Measurements from ENCODE around the gene YBX2. TPM values are rescaled to one million over a fixed set of nuclear protein-coding genes. Genes with fewer than 3 reads are reported as not detected.

YBX2 gene
- total RNA-seq, 1 experiment from 2014 or later: 0.24 TPM

DNA sequence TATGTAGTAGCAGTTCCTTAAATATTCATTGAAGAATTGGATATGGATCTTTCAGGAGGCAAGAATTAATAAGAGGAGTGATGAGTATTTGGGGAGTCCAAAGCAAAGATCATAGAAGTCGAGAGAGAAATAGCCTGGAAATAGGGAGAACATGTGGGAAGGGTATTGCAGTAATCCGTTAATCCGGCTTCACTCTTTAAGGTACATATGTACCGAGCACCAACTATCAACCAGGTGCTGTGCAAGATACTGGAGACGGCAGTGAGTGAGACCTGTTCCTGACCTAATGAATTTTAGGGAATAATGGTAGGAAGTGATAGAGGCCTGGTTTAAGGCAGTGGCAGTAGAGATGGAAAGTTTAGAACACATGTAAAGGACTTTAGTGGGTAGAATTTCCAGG, 41.4 kb downstream of the YBX2 start:
- peaks cover 82% of the 10 kb centered on the region for H3K36me3 Mint-ChIP-seq (ENCODE audit: insufficient read depth, unreplicated experiment)
- intact Hi-C loops (cut with micrococcal nuclease; ENCODE audit: unreplicated experiment): no loop called here
- TSS peak; percentile 64 for BruUV-seq (replicated peaks)
- peak overlapping the region; percentile 82 for H3K27ac Mint-ChIP-seq (ENCODE audit: unreplicated experiment)
- CTCF ChIA-PET: no interaction called here
- H3K4me1 Mint-ChIP-seq (ENCODE audit: low read depth, unreplicated experiment): peaks cover 27% of the 10 kb centered on the region
- H3K27me3 Mint-ChIP-seq (ENCODE audit: unreplicated experiment): no peaks in the 10 kb centered on the region
- TF ChIP-seq, protein P1, sequence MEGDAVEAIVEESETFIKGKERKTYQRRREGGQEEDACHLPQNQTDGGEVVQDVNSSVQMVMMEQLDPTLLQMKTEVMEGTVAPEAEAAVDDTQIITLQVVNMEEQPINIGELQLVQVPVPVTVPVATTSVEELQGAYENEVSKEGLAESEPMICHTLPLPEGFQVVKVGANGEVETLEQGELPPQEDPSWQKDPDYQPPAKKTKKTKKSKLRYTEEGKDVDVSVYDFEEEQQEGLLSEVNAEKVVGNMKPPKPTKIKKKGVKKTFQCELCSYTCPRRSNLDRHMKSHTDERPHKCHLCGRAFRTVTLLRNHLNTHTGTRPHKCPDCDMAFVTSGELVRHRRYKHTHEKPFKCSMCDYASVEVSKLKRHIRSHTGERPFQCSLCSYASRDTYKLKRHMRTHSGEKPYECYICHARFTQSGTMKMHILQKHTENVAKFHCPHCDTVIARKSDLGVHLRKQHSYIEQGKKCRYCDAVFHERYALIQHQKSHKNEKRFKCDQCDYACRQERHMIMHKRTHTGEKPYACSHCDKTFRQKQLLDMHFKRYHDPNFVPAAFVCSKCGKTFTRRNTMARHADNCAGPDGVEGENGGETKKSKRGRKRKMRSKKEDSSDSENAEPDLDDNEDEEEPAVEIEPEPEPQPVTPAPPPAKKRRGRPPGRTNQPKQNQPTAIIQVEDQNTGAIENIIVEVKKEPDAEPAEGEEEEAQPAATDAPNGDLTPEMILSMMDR (IDR thresholded peaks at IDR 0.05; ENCODE audit: unreplicated experiment): no peak
- DNase-seq: no peak
- H3K9me3 Mint-ChIP-seq (ENCODE audit: low read depth, unreplicated experiment): no peaks in the 10 kb centered on the region
- peak overlapping the region; percentile 73 for H3K4me3 Mint-ChIP-seq (ENCODE audit: low read depth, unreplicated experiment)

DNA sequence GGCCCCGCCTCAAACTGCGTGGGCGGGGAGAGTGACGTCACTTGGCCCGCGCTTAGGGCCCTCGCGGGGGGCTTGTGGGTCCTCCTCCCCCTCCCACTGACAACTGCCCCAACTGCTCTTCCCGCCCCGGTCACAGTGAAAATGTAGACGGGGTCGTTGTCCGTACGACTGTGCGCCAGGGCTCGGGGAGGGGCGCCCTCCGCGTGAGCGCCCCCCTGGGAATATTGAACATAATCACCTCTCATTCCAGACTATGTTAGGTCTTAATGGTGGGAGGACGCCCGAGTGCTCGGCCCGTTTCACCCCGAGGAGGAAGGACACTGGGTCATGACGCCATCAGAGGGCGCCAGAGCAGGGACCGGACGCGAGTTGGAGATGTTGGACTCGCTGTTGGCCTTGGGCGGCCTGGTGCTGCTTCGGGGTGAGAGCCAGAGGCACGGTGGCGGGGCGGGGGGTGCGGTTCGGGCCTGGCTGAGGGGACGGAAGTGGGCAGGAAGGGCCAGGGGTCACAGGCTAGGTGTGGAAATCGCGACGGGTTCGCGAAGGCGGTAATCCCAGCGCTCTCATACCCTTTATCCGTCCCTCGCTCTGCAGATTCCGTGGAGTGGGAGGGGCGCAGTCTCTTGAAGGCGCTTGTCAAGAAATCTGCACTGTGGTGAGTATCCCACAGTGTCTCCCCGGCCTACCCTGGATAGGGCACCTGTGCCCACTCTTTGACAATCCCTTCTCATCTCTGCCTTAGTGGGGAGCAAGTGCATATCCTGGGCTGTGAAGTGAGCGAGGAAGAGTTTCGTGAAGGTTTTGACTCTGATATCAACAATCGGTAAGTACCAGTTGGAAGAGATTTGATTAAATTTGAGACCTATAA, 42.0 kb downstream of the YBX2 start, which contains the start of gene ELP5:
TSS of gene ELP5 (plus strand) at position 40 of the 868 bp plus-strand sequence. CDS start at position 376, 336 bp downstream.
- peak within 1 kb of the TSS; percentile 84 for H3K27ac Mint-ChIP-seq (ENCODE audit: unreplicated experiment)
- TF ChIP-seq, protein P1 (IDR thresholded peaks at IDR 0.05; ENCODE audit: unreplicated experiment): no peak
- CTCF ChIA-PET: interaction anchor here (1.0 to 1.5 kb wide), 2 partner anchors 10 to 13 kb away, joined by 5 read pairs; partner anchors contain the start of genes GABARAP and PHF23
- peaks cover 79% of the 10 kb centered on the region for H3K36me3 Mint-ChIP-seq (ENCODE audit: insufficient read depth, unreplicated experiment)
- no TSS peak for BruUV-seq (replicated peaks)
- peak; percentile 89 for DNase-seq
- peaks cover 27% of the 10 kb centered on the region for H3K4me1 Mint-ChIP-seq (ENCODE audit: low read depth, unreplicated experiment)
- H3K27me3 Mint-ChIP-seq (ENCODE audit: unreplicated experiment): no peaks in the 10 kb centered on the region
- H3K9me3 Mint-ChIP-seq (ENCODE audit: low read depth, unreplicated experiment): no peaks in the 10 kb centered on the region
- peak within 1 kb of the TSS; percentile 73 for H3K4me3 Mint-ChIP-seq (ENCODE audit: low read depth, unreplicated experiment)
- intact Hi-C loops (cut with micrococcal nuclease; ENCODE audit: unreplicated experiment): no loop called here

DNA sequence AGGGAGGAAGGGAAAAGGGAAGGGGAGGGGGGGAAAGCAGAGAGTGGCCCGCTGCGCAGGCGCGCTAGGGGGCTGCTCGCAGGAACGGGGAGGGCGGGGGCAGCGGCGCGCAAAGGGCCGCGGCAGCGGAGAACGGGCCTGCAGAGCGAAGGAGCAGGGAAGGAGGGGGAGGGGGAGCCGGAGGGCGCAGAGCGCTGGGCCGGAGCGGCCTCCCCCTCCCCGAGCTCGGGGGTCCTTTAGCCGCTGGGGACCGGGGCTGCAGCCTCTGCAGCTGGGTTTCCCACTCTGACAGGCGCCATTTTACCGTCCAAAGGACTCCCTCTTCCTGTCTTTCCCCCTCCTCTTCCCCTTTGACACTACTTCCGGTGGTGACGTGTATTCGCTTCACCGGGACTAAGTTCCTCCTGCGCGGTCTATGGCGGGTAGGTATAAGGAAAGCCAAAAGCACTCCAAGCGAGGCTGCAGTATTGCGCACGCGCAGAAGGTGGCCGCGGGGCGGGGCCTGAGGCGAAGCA, 42.7 kb downstream of the YBX2 start, which contains the start of gene CTDNEP1:
TSS of gene CTDNEP1 (minus strand) at position 74 of the 515 bp plus-strand sequence. CDS start 438 bp downstream, outside the sequence.
- Mint-ChIP-seq H3K4me1 (ENCODE audit: low read depth, unreplicated experiment) (peaks cover 27% of the 10 kb centered on the region), H3K4me3 (ENCODE audit: low read depth, unreplicated experiment) (peak within 1 kb of the TSS; percentile 73), H3K36me3 (ENCODE audit: insufficient read depth, unreplicated experiment) (peaks cover 76% of the 10 kb centered on the region), H3K27ac (ENCODE audit: unreplicated experiment) (peak within 1 kb of the TSS; percentile 84), H3K27me3 (ENCODE audit: unreplicated experiment) (no peaks in the 10 kb centered on the region), H3K9me3 (ENCODE audit: low read depth, unreplicated experiment) (no peaks in the 10 kb centered on the region)
- BruUV-seq (replicated peaks): no TSS peak
- intact Hi-C loops (cut with micrococcal nuclease; ENCODE audit: unreplicated experiment): no loop called here
- CTCF ChIA-PET: interaction anchor here (0.7 to 1.5 kb wide), 3 partner anchors 9 to 12 kb away, joined by 3 to 5 read pairs (median 5); partner anchors contain the start of genes GABARAP and PHF23
- peak; percentile 95 for DNase-seq
- TF ChIP-seq, protein P1 (IDR thresholded peaks at IDR 0.05; ENCODE audit: unreplicated experiment): no peak

DNA sequence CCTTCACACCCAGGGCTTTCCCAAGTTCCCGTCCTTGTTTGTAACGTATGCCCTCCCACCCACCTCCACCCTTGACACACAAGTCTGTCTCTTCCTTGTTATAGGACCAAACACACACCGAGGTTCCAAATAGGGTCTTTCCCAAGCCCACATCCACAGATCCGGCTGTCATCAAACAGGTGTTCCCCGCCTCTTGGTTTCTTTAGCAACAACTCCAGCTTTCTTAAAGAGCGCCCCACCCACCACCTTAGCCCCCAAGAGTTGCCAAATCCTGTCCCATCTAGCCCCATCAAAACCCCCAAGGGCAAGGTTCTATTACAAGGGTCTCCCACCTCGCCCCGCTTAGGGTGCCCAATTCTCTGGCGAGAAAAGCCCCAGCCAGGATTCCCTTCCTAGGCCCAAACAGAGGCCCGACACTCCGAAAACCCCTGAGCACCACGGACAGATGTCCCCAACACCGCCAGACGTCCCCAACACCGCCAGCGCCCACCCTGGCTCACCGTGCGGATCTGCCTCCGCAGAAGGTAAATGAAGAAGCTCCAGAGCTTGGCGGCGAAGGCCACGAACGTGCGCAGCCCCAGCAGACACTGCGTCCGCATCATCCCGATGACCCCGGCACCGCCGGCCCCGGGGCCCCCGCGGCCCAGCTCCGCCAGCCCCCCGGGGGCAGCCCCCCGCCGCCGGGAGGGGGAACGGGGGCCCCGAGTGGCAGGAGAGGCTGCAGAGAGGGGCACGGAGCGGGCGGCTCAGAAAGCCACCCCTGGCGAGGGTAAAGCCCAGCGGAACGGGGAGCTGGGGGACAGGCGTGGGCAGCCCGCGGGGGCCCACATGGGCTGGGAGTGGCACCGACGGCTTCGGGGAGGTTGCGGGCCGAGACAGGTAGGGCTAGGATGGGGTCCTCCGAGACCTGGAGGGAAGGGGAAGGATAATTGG, 43.5 kb downstream of the YBX2 start:
- H3K4me3 Mint-ChIP-seq (ENCODE audit: low read depth, unreplicated experiment): peak overlapping the region; percentile 73
- no peaks in the 10 kb centered on the region for H3K27me3 Mint-ChIP-seq (ENCODE audit: unreplicated experiment)
- CTCF ChIA-PET: interaction anchor here (0.7 to 1.5 kb wide), 3 partner anchors 8 to 11 kb away, joined by 3 to 5 read pairs (median 5); partner anchors contain the start of genes GABARAP and PHF23
- intact Hi-C loops (cut with micrococcal nuclease; ENCODE audit: unreplicated experiment): no loop called here
- H3K27ac Mint-ChIP-seq (ENCODE audit: unreplicated experiment): peak overlapping the region; percentile 84
- DNase-seq: no peak
- TF ChIP-seq, protein P1 (IDR thresholded peaks at IDR 0.05; ENCODE audit: unreplicated experiment): no peak
- peaks cover 76% of the 10 kb centered on the region for H3K36me3 Mint-ChIP-seq (ENCODE audit: insufficient read depth, unreplicated experiment)
- BruUV-seq (replicated peaks): no TSS peak
- H3K9me3 Mint-ChIP-seq (ENCODE audit: low read depth, unreplicated experiment): no peaks in the 10 kb centered on the region
- peaks cover 27% of the 10 kb centered on the region for H3K4me1 Mint-ChIP-seq (ENCODE audit: low read depth, unreplicated experiment)

All from Calu3 (cell line).